Esophagus muscularis mucosa (tissue), 4 donors: Measurements from ENCODE around the gene SH3RF3. TPM values are rescaled to one million over a fixed set of nuclear protein-coding genes. Genes with fewer than 3 reads are reported as not detected.
A peak's percentile ranks its signal among the peaks of the same experiment; 100 is the strongest.

Experiments used
- DNase-seq: peaks from one replicate; pipeline ENCODE4 v3.0.0-alpha.2; 2017; ENCODE audit errors: extremely low spot score
- H3K27ac ChIP-seq, 4 donors: fragments of 200-600 bp; sonication (generic); replicated peaks in 1 of 4; 1 replicate in 3 of 4; 2 replicates in 1 of 4; pipeline ENCODE4 v1.5.1; 2016 to 2019; ENCODE audit warnings: mild to moderate bottlenecking in 1 of 4
- H3K27me3 ChIP-seq, 4 donors: fragments of 200-600 bp; sonication (generic); one replicate each; pipeline versions ENCODE4 v1.5.1 to v1.6.0; 2016 to 2019
- H3K36me3 ChIP-seq, 4 donors: fragments of 200-600 bp; sonication (generic); one replicate each; pipeline ENCODE4 v1.5.1; 2016 to 2019
- H3K4me1 ChIP-seq, 4 donors: fragments of 200-600 bp; sonication (generic); one replicate each; pipeline ENCODE4 v1.5.1; 2016 to 2019
- H3K4me3 ChIP-seq, 4 donors: fragments of 200-600 bp; sonication (generic); 1 replicate in 2 of 4; 2 replicates in 2 of 4; pipeline ENCODE4 v1.5.1; 2016 to 2019; ENCODE audit warnings: mild to moderate bottlenecking in 4 of 4, moderate library complexity in 1 of 4
- H3K9me3 ChIP-seq, 4 donors: fragments of 200-600 bp; sonication (generic); 1 replicate in 3 of 4; 2 replicates in 1 of 4; pipeline ENCODE4 v1.5.1; 2016 to 2019
- CTCF ChIP-seq, 3 experiments: fragments of 200-600 bp in 2 of 3; fragments of 450-650 bp in 1 of 3; sonication (generic) in 2 of 3; IDR thresholded peaks; one replicate each; pipeline ENCODE4 v1.5.1; 2017 to 2019; ENCODE audit warnings: antibody characterized with exemption in 3 of 3, mild to moderate bottlenecking in 2 of 3, moderate library complexity in 1 of 3
- EP300 ChIP-seq: sonication (generic); formaldehyde crosslinking; IDR thresholded peaks from one replicate; pipeline ENCODE4 v1.6.1; 2017; ENCODE audit warnings: antibody characterized with exemption
- POLR2A ChIP-seq: fragments of 450-650 bp; IDR thresholded peaks from one replicate; pipeline ENCODE4 v1.6.1; 2017; ENCODE audit warnings: antibody characterized with exemption, moderate library complexity, mild to moderate bottlenecking, low read depth
- POLR2AphosphoS5 ChIP-seq, 2 donors: sonication (generic); formaldehyde crosslinking; IDR thresholded peaks; one replicate each; pipeline ENCODE4 v1.6.1; 2017; ENCODE audit warnings: antibody characterized with exemption in 2 of 2
- WGBS: methylation state at CpG from one replicate; pipeline ENCODE4 v1.1.5; 2018; 5-methylcytosine and 5-hydroxymethylcytosine counted together
- intact Hi-C: fragments of 100-400 bp; cut with DNase I; formaldehyde crosslinking; loops from one replicate; pipeline ENCODE4 v1.15.1; 2023
- total RNA-seq, 4 donors: library from RNA; depleted of rRNA; stranded (reverse); fragments of >200 nt; gene quantifications; one replicate each; pipeline versions ENCODE4 v1.1.0 to v1.2.1, GENCODE V29; 2016

SH3RF3 gene
- total RNA-seq, 4 donors from 2014 or later = 6.3 to 17.5 (median 11.3) TPM

GRCh38 chr2:109379507-109379906, 250.5 kb downstream of the SH3RF3 start:
- WGBS = 86% methylated on average over 7 of the region's 7 CpGs
- Histone ChIP-seq H3K36me3 (peaks cover 0 to 5% (median 2%) of the 10 kb centered on the region in 4 donors), H3K4me3 (no peak overlapping the region), H3K9me3 (no peaks in the 10 kb centered on the region), H3K27ac (no peak overlapping the region), H3K4me1 (peaks cover 21 to 30% (median 24%) of the 10 kb centered on the region in 4 donors), H3K27me3 (no peaks in the 10 kb centered on the region)
- no peak for TF ChIP-seq EP300
- no peak for TF ChIP-seq CTCF (IDR thresholded peaks at IDR 0.05)
- TF ChIP-seq POLR2A = no peak
- TF ChIP-seq POLR2AphosphoS5 (IDR thresholded peaks at IDR 0.05) = no peak
- DNase-seq = peak; percentile 68
- intact Hi-C loops = no loop called here

- no peak overlapping the region for H3K4me3 ChIP-seq
- H3K27me3 ChIP-seq = no peaks in the 10 kb centered on the region
- DNase-seq = no peak
- no peaks in the 10 kb centered on the region for H3K9me3 ChIP-seq
- TF ChIP-seq POLR2A (no peak), CTCF (IDR thresholded peaks at IDR 0.05) (no peak), POLR2AphosphoS5 (IDR thresholded peaks at IDR 0.05) (no peak), EP300 (no peak)
- peaks cover 21 to 27% (median 24%) of the 10 kb centered on the region in 4 donors for H3K4me1 ChIP-seq
- intact Hi-C loops = loop anchor here (10.0 kb wide), 1 partner anchor 256 kb away; the partner anchor contains the start of gene SH3RF3
- no peak overlapping the region for H3K27ac ChIP-seq
- WGBS = 89% methylated on average over 12 of the region's 12 CpGs
- H3K36me3 ChIP-seq = no peaks in the 10 kb centered on the region
These were observed 251.7 kb downstream of the SH3RF3 start for GRCh38 chr2:109380502-109381326.

GRCh38 chr2:109381327-109381820, 252.4 kb downstream of the SH3RF3 start:
- no peaks in the 10 kb centered on the region for H3K36me3 ChIP-seq
- 97% methylated on average over 13 of the region's 13 CpGs for WGBS
- DNase-seq = no peak
- no peak overlapping the region for H3K4me3 ChIP-seq
- no peaks in the 10 kb centered on the region for H3K9me3 ChIP-seq
- peaks cover 21 to 26% (median 24%) of the 10 kb centered on the region in 4 donors for H3K4me1 ChIP-seq
- TF ChIP-seq POLR2A = no peak
- no peak for TF ChIP-seq POLR2AphosphoS5 (IDR thresholded peaks at IDR 0.05)
- TF ChIP-seq CTCF (IDR thresholded peaks at IDR 0.05) = no peak
- TF ChIP-seq EP300 = no peak
- no peaks in the 10 kb centered on the region for H3K27me3 ChIP-seq
- no peak overlapping the region for H3K27ac ChIP-seq
- intact Hi-C loops = loop anchor here (10.0 kb wide), 1 partner anchor 257 kb away; the partner anchor contains the start of gene SH3RF3

- H3K4me3 ChIP-seq = no peak overlapping the region
- no peaks in the 10 kb centered on the region for H3K36me3 ChIP-seq
- H3K27me3 ChIP-seq = no peaks in the 10 kb centered on the region
- H3K9me3 ChIP-seq = no peaks in the 10 kb centered on the region
- no peak overlapping the region for H3K27ac ChIP-seq
- peaks cover 21 to 26% (median 24%) of the 10 kb centered on the region in 4 donors for H3K4me1 ChIP-seq
- no peak for TF ChIP-seq EP300
- no peak for TF ChIP-seq POLR2AphosphoS5 (IDR thresholded peaks at IDR 0.05)
- no peak for DNase-seq
- WGBS = 84% methylated on average over 8 of the region's 9 CpGs
- intact Hi-C loops = loop anchor here (10.0 kb wide), 1 partner anchor 258 kb away; the partner anchor contains the start of gene SH3RF3
These were observed 253.4 kb downstream of the SH3RF3 start for GRCh38 chr2:109382226-109382895.

- no peak overlapping the region for H3K27ac ChIP-seq
- H3K9me3 ChIP-seq = no peaks in the 10 kb centered on the region
- intact Hi-C loops = loop anchor here (10.0 kb wide), 1 partner anchor 258 kb away; the partner anchor contains the start of gene SH3RF3
- no peak for TF ChIP-seq POLR2A
- TF ChIP-seq EP300 = no peak
- peak in 1 of 2 donors; percentile 13 for TF ChIP-seq POLR2AphosphoS5 (IDR thresholded peaks at IDR 0.05)
- no peak for TF ChIP-seq CTCF (IDR thresholded peaks at IDR 0.05)
- H3K36me3 ChIP-seq = no peaks in the 10 kb centered on the region
- H3K4me1 ChIP-seq = peaks cover 21 to 26% (median 24%) of the 10 kb centered on the region in 4 donors
- H3K27me3 ChIP-seq = no peaks in the 10 kb centered on the region
- H3K4me3 ChIP-seq = no peak overlapping the region
- no peak for DNase-seq
- WGBS = 26% methylated on average over 4 of the region's 4 CpGs
These were observed 253.9 kb downstream of the SH3RF3 start for GRCh38 chr2:109382951-109383350.
